ENCODE data around the gene NLRP1.

The NLRP1 gene

GRCh38 chr17:5562661-5563360 is 21.5 kb downstream of the NLRP1 start:
- Histone ChIP-seq H3K9ac (ENCODE audit: low read length) (no peak overlapping the region), H3K4me3 (ENCODE audit: low read length) (no peak overlapping the region), H3K9me3 (ENCODE audit: control insufficient read depth, low read length) (no peaks in the 10 kb centered on the region), H3K4me1 (ENCODE audit: control insufficient read depth, insufficient read depth, low read length) (no peaks in the 10 kb centered on the region), H3K27me3 (ENCODE audit: control insufficient read depth, insufficient read depth, low read length) (no peaks in the 10 kb centered on the region), H3K36me3 (ENCODE audit: control insufficient read depth, insufficient read depth, low read length) (no peaks in the 10 kb centered on the region)

DNA sequence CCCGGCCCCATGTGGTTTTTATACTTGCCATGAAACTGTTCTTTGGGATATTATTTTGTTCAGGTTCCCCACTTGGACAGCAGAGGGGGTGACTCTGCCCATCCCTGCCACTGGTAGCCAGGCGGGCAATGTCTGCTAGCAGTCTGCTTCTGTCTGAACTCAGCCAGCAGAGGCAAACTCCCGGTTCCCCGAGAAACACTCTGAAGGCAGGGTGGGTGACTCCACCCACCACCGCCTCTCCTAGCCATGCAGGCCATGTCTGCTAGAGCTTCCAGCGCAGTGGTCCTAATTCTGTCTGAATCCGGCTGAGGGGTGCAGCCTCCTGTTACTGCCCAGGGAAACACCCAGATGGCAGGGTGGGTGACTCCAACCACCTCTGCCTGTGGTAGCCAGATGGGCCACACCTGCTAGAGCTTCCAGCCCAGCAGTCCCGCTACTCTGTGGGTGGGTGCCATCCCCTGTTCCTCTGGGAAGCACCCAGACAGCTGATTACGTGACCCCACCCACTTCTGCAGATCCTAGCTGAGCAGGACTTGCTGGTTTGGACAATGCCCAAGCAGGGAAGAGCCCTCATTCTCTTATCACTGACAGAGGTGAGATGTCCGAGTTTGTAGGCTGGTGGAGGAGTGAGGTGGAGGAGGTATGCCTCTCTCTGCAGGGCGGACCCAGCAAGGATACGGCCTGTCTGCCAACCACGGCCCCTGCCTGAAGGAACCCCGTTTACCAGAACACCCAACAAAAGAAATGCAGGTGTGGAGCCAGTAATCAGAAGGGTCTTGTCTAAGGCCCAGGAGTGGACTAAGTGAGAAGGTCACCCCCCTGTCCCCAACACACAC is 22.4 kb downstream of the NLRP1 start:
- no peaks in the 10 kb centered on the region for H3K4me1 ChIP-seq (ENCODE audit: control insufficient read depth, insufficient read depth, low read length)
- H3K9ac ChIP-seq (ENCODE audit: low read length), result no peak overlapping the region
- H3K36me3 ChIP-seq (ENCODE audit: control insufficient read depth, insufficient read depth, low read length), result no peaks in the 10 kb centered on the region
- H3K27me3 ChIP-seq (ENCODE audit: control insufficient read depth, insufficient read depth, low read length), result no peaks in the 10 kb centered on the region
- H3K9me3 ChIP-seq (ENCODE audit: control insufficient read depth, low read length), result no peaks in the 10 kb centered on the region
- no peak overlapping the region for H3K4me3 ChIP-seq (ENCODE audit: low read length)

GRCh38 chr17:5560361-5560988 is 23.8 kb downstream of the NLRP1 start:
- Histone ChIP-seq H3K36me3 (ENCODE audit: control insufficient read depth, insufficient read depth, low read length) (no peaks in the 10 kb centered on the region), H3K4me1 (ENCODE audit: control insufficient read depth, insufficient read depth, low read length) (no peaks in the 10 kb centered on the region), H3K4me3 (ENCODE audit: low read length) (no peak overlapping the region), H3K9me3 (ENCODE audit: control insufficient read depth, low read length) (no peaks in the 10 kb centered on the region), H3K27me3 (ENCODE audit: control insufficient read depth, insufficient read depth, low read length) (no peaks in the 10 kb centered on the region), H3K9ac (ENCODE audit: low read length) (no peak overlapping the region)

GRCh38 chr17:5558815-5559785 is 25.2 kb downstream of the NLRP1 start:
- no peak overlapping the region for H3K9ac ChIP-seq (ENCODE audit: low read length)
- no peaks in the 10 kb centered on the region for H3K9me3 ChIP-seq (ENCODE audit: control insufficient read depth, low read length)
- no peaks in the 10 kb centered on the region for H3K36me3 ChIP-seq (ENCODE audit: control insufficient read depth, insufficient read depth, low read length)
- H3K4me1 ChIP-seq (ENCODE audit: control insufficient read depth, insufficient read depth, low read length), result no peaks in the 10 kb centered on the region
- no peak overlapping the region for H3K4me3 ChIP-seq (ENCODE audit: low read length)
- H3K27me3 ChIP-seq (ENCODE audit: control insufficient read depth, insufficient read depth, low read length), result no peaks in the 10 kb centered on the region

- H3K36me3 ChIP-seq (ENCODE audit: control insufficient read depth, insufficient read depth, low read length), result no peaks in the 10 kb centered on the region
- no peak overlapping the region for H3K9ac ChIP-seq (ENCODE audit: low read length)
- H3K27me3 ChIP-seq (ENCODE audit: control insufficient read depth, insufficient read depth, low read length), result no peaks in the 10 kb centered on the region
- H3K4me3 ChIP-seq (ENCODE audit: low read length), result no peak overlapping the region
- no peaks in the 10 kb centered on the region for H3K9me3 ChIP-seq (ENCODE audit: control insufficient read depth, low read length)
- H3K4me1 ChIP-seq (ENCODE audit: control insufficient read depth, insufficient read depth, low read length), result no peaks in the 10 kb centered on the region
Observed at GRCh38 chr17:5557990-5558389, 26.3 kb downstream of the NLRP1 start.

DNA sequence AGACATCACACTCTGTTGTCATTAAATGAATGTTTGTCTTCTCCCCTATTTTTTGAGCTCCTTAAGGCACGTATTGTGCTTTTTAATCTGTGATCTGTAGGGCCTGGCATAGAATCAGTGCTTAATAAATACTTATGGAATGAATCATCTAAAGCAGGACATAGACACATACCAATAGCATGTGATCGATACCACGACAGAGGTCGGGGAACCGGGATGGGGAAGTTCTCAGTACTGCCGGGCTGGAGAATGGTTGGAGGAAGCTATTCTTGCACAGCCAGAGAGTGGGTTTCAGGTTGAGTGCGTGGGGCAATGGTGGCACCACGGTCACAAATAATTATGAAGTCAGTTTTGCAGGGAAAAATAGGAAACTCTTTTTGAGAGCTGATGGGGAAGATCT is 26.8 kb downstream of the NLRP1 start:
- Histone ChIP-seq H3K9ac (ENCODE audit: low read length) (no peak overlapping the region), H3K9me3 (ENCODE audit: control insufficient read depth, low read length) (no peaks in the 10 kb centered on the region), H3K27me3 (ENCODE audit: control insufficient read depth, insufficient read depth, low read length) (no peaks in the 10 kb centered on the region), H3K36me3 (ENCODE audit: control insufficient read depth, insufficient read depth, low read length) (no peaks in the 10 kb centered on the region), H3K4me1 (ENCODE audit: control insufficient read depth, insufficient read depth, low read length) (no peaks in the 10 kb centered on the region), H3K4me3 (ENCODE audit: low read length) (no peak overlapping the region)

GRCh38 chr17:5555254-5555653 is 29.1 kb downstream of the NLRP1 start:
- no peaks in the 10 kb centered on the region for H3K4me1 ChIP-seq (ENCODE audit: control insufficient read depth, insufficient read depth, low read length)
- H3K9ac ChIP-seq (ENCODE audit: low read length), result no peak overlapping the region
- no peaks in the 10 kb centered on the region for H3K27me3 ChIP-seq (ENCODE audit: control insufficient read depth, insufficient read depth, low read length)
- no peaks in the 10 kb centered on the region for H3K36me3 ChIP-seq (ENCODE audit: control insufficient read depth, insufficient read depth, low read length)
- no peaks in the 10 kb centered on the region for H3K9me3 ChIP-seq (ENCODE audit: control insufficient read depth, low read length)
- no peak overlapping the region for H3K4me3 ChIP-seq (ENCODE audit: low read length)

- H3K27me3 ChIP-seq (ENCODE audit: control insufficient read depth, insufficient read depth, low read length), result no peaks in the 10 kb centered on the region
Observed at GRCh38 chr17:5553479-5553878, 30.8 kb downstream of the NLRP1 start.

DNA sequence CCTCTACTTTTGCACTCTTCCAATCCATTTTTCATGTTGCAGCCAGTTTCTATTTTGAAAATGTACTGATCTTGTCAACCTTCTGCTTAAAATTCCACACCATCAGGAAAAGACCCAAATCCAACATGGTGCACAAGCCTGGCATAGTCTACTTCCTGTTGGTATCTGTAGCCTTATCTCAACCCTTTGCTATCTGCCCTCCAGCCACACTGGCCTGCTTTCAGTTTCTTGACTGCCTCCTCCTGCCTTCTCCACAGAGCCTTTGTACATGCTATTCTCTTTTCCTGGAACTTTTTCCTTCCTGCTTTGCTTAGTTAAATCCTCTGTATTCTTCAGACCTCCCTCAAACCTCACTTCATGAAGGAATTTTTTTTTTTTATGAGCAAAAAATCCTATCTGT is 31.5 kb downstream of the NLRP1 start:
- Histone ChIP-seq H3K4me3 (ENCODE audit: low read length) (no peak overlapping the region), H3K36me3 (ENCODE audit: control insufficient read depth, insufficient read depth, low read length) (no peaks in the 10 kb centered on the region)

More at GRCh38 chr17:5553479-5553878, 30.8 kb downstream of the NLRP1 start:
- Histone ChIP-seq H3K4me1 (ENCODE audit: control insufficient read depth, insufficient read depth, low read length) (no peaks in the 10 kb centered on the region), H3K4me3 (ENCODE audit: low read length) (no peak overlapping the region), H3K9ac (ENCODE audit: low read length) (no peak overlapping the region), H3K9me3 (ENCODE audit: control insufficient read depth, low read length) (no peaks in the 10 kb centered on the region), H3K36me3 (ENCODE audit: control insufficient read depth, insufficient read depth, low read length) (no peaks in the 10 kb centered on the region)

GRCh38 chr17:5545051-5545987 is 39.0 kb downstream of the NLRP1 start:
- H3K4me3 ChIP-seq (ENCODE audit: low read length), result no peak overlapping the region
- H3K9ac ChIP-seq (ENCODE audit: low read length), result no peak overlapping the region

More for the DNA sequence above, 31.5 kb downstream of the NLRP1 start:
- Histone ChIP-seq H3K27me3 (ENCODE audit: control insufficient read depth, insufficient read depth, low read length) (no peaks in the 10 kb centered on the region), H3K9ac (ENCODE audit: low read length) (no peak overlapping the region), H3K9me3 (ENCODE audit: control insufficient read depth, low read length) (no peaks in the 10 kb centered on the region), H3K4me1 (ENCODE audit: control insufficient read depth, insufficient read depth, low read length) (no peaks in the 10 kb centered on the region)

DNA sequence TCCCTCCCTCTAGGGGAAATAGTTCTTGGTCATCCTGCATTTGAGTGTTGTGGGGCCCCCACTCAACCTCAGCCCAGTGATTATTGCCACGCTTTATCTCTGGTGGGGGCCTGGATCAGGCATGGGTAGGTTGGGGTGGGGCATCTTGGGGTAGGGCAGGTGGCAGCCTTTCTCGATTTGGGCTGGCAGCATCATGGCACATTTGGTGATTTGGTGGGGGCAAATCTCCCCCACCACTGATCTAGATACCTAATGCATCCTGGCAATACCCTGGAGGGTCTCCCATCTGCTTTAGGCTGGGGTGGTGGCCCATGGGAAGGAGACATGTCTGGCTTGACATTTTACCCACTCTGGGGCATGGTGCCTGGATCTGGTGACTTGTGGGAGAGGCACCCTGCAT is 40.2 kb downstream of the NLRP1 start:
- Histone ChIP-seq H3K4me1 (ENCODE audit: control insufficient read depth, insufficient read depth, low read length) (no peaks in the 10 kb centered on the region), H3K9me3 (ENCODE audit: control insufficient read depth, low read length) (no peaks in the 10 kb centered on the region), H3K36me3 (ENCODE audit: control insufficient read depth, insufficient read depth, low read length) (no peaks in the 10 kb centered on the region), H3K9ac (ENCODE audit: low read length) (no peak overlapping the region), H3K4me3 (ENCODE audit: low read length) (no peak overlapping the region), H3K27me3 (ENCODE audit: control insufficient read depth, insufficient read depth, low read length) (no peaks in the 10 kb centered on the region)

More at GRCh38 chr17:5545051-5545987, 39.0 kb downstream of the NLRP1 start:
- H3K4me1 ChIP-seq (ENCODE audit: control insufficient read depth, insufficient read depth, low read length), result no peaks in the 10 kb centered on the region
- H3K36me3 ChIP-seq (ENCODE audit: control insufficient read depth, insufficient read depth, low read length), result no peaks in the 10 kb centered on the region
- no peaks in the 10 kb centered on the region for H3K27me3 ChIP-seq (ENCODE audit: control insufficient read depth, insufficient read depth, low read length)
- no peaks in the 10 kb centered on the region for H3K9me3 ChIP-seq (ENCODE audit: control insufficient read depth, low read length)
